Endothelial cell of umbilical vein (primary cell): ENCODE results near the gene NAP1L4.

Source experiments
- CTCF ChIP-seq, 2 donors: IDR thresholded peaks; 1 replicate in 1 of 2; 2 replicates in 1 of 2; pipeline ENCODE4 v1.5.1; 2011; ENCODE audit warnings: low read length in 2 of 2, mild to moderate bottlenecking in 2 of 2, moderate library complexity in 2 of 2, control low read depth in 1 of 2, inconsistent platforms in 1 of 2, low read depth in 1 of 2; ENCODE audit not compliant: insufficient read depth in 1 of 2; ENCODE audit errors: extremely low read depth in 1 of 2
- JUN ChIP-seq: IDR thresholded peaks from 2 replicates; pipeline ENCODE4 v1.6.1; 2011; ENCODE audit warnings: borderline replicate concordance, low read depth; ENCODE audit not compliant: insufficient read length, insufficient read depth
- MYC ChIP-seq: IDR thresholded peaks from one replicate; pipeline ENCODE4 v1.6.1; 2011; ENCODE audit warnings: mild to moderate bottlenecking, low read depth, low read length
- POLR2A ChIP-seq: IDR thresholded peaks from 2 replicates; pipeline ENCODE4 v1.6.1; 2012; ENCODE audit warnings: low read depth, mild to moderate bottlenecking, control low read depth, low read length
- POLR2AphosphoS5 ChIP-seq: IDR thresholded peaks from 2 replicates; pipeline ENCODE4 v1.6.1; 2012; ENCODE audit warnings: low read depth, mild to moderate bottlenecking, control low read depth, low read length, moderate library complexity; ENCODE audit not compliant: insufficient read depth

GRCh38 chr11:3037945-3038271 is 45.8 kb upstream of the NAP1L4 start:
- TF ChIP-seq POLR2A: no peak
- TF ChIP-seq CTCF (IDR thresholded peaks at IDR 0.05; ENCODE audit: extremely low read depth in 1 of 2, insufficient read depth in 1 of 2, low read depth in 1 of 2, low read length in 2 of 2): no peak
- TF ChIP-seq MYC: no peak
- TF ChIP-seq JUN: no peak
- TF ChIP-seq POLR2AphosphoS5: no peak
